Measurements from ENCODE around the gene FAM200A. TPM values are rescaled to one million over a fixed set of nuclear protein-coding genes. Genes with fewer than 3 reads are reported as not detected.
A peak's percentile ranks its signal among the peaks of the same experiment; 100 is the strongest.

FAM200A gene
- total and polyA plus RNA-seq, 2 of the 13 experiments (the other 11 are each of a cell fraction or from before 2014, with no cell fraction given): 4.7 to 6.3 TPM

GRCh38 chr7:99499721-99500636, 51.9 kb downstream of the FAM200A start, which contains the start of gene ZNF394 (continued):
- TF ChIP-seq ZNF484 (CRISPR knock-in tag; IDR thresholded peaks at IDR 0.05; ENCODE audit: borderline replicate concordance, low read depth) (no peak), KAT7 (CRISPR knock-in tag; IDR thresholded peaks at IDR 0.05; ENCODE audit: borderline replicate concordance) (no peak; the same call in 1 of the 2 replicates), ZBTB14 (CRISPR knock-in tag; IDR thresholded peaks at IDR 0.05) (no peak), HES4 (CRISPR knock-in tag; IDR thresholded peaks at IDR 0.05; ENCODE audit: borderline replicate concordance) (no peak), ZMYM4 (CRISPR knock-in tag; IDR thresholded peaks at IDR 0.05) (peak; percentile 76; the same call in 1 of the 2 replicates), SIN3A (IDR thresholded peaks at IDR 0.05; ENCODE audit: borderline replicate concordance, low read depth, low read length) (peak; percentile 66; the same call in 1 of the 2 replicates), SP5 (CRISPR knock-in tag; IDR thresholded peaks at IDR 0.05; ENCODE audit: borderline replicate concordance, low read depth) (0 out of 2 replicates have a peak, but pooled peaks have one; percentile 9), THAP7 (CRISPR knock-in tag; IDR thresholded peaks at IDR 0.05) (peak; percentile 93), ZNF256 (CRISPR knock-in tag; conservative IDR thresholded peaks at IDR 0.05) (no peak), MZF1 (CRISPR knock-in tag; IDR thresholded peaks at IDR 0.05; ENCODE audit: borderline replicate concordance) (peak; percentile 32; the same call in 1 of the 2 replicates), PHB2 (IDR thresholded peaks at IDR 0.05; ENCODE audit: partially characterized antibody) (no peak), ZNF839 (CRISPR knock-in tag; IDR thresholded peaks at IDR 0.05; ENCODE audit: borderline replicate concordance) (no peak), ZSCAN30 (CRISPR knock-in tag; IDR thresholded peaks at IDR 0.05) (no peak), RFXANK (CRISPR knock-in tag; IDR thresholded peaks at IDR 0.05) (0 out of 2 replicates have a peak, but pooled peaks have one; percentile 29), TEAD2 (CRISPR knock-in tag; IDR thresholded peaks at IDR 0.05) (no peak), ETV5 (CRISPR knock-in tag; IDR thresholded peaks at IDR 0.05; ENCODE audit: borderline replicate concordance) (peak; percentile 72; the same call in 1 of the 2 replicates), TARDBP (CRISPR knock-in tag; IDR thresholded peaks at IDR 0.05) (peak; percentile 88), CSRNP1 (CRISPR knock-in tag; IDR thresholded peaks at IDR 0.05) (peak; percentile 85; the same call in 1 of the 2 replicates), ZBTB34 (CRISPR knock-in tag; IDR thresholded peaks at IDR 0.05) (0 out of 2 replicates have a peak, but pooled peaks have one; percentile 49), ZBTB25 (CRISPR knock-in tag; IDR thresholded peaks at IDR 0.05) (peak; percentile 88), AGO1 (IDR thresholded peaks at IDR 0.05; ENCODE audit: low read depth, low read length, poor library complexity, severe bottlenecking) (peak; percentile 61), PHF8 (CRISPR knock-in tag; IDR thresholded peaks at IDR 0.05) (peak; percentile 92)

Data from HepG2 (cell line).